WERI-Rb-1 (cell line): Measurements from ENCODE around the gene ADAD2.
A peak's percentile ranks its signal among the peaks of the same experiment; 100 is the strongest.

Experiments used
- DNase-seq: peaks from one replicate; pipeline ENCODE4 v3.0.0-alpha.2; 2020
- H3K27ac ChIP-seq: fragments of 250-450 bp; sonication (Bioruptor Pico); 2 replicates; pipeline ENCODE4 v1.5.1; 2020; ENCODE audit warnings: mild to moderate bottlenecking, moderate library complexity
- H3K27me3 ChIP-seq: fragments of 250-450 bp; sonication (Bioruptor Pico); 2 replicates; pipeline ENCODE4 v1.5.1; 2021; ENCODE audit warnings: mild to moderate bottlenecking, low read depth, moderate library complexity; ENCODE audit not compliant: insufficient read depth, severe bottlenecking
- H3K36me3 ChIP-seq: fragments of 250-450 bp; sonication (Bioruptor Pico); 2 replicates; pipeline ENCODE4 v1.5.1; 2020; ENCODE audit warnings: mild to moderate bottlenecking, moderate library complexity
- H3K4me3 ChIP-seq: 2 replicates; pipeline ENCODE4 v1.5.1; 2011; ENCODE audit warnings: low read depth, mild to moderate bottlenecking, control low read depth, low read length
- H3K9me3 ChIP-seq: fragments of 250-450 bp; sonication (Bioruptor Pico); 2 replicates; pipeline ENCODE4 v1.5.1; 2021; ENCODE audit warnings: mild to moderate bottlenecking, moderate library complexity; ENCODE audit not compliant: severe bottlenecking
- CTCF ChIP-seq: IDR thresholded peaks from 2 replicates; pipeline ENCODE4 v1.5.1; 2011; ENCODE audit warnings: low read depth, mild to moderate bottlenecking, control low read depth, inconsistent platforms, low read length

ADAD2 gene

GRCh38 chr16:84228256-84228838 is 37.4 kb downstream of the ADAD2 start:
- TF ChIP-seq CTCF, result no peak
- H3K9me3 ChIP-seq, result no peaks in the 10 kb centered on the region
- no peak overlapping the region for H3K27ac ChIP-seq
- no peak overlapping the region for H3K4me3 ChIP-seq
- H3K27me3 ChIP-seq, result no peaks in the 10 kb centered on the region
- H3K36me3 ChIP-seq, result peaks cover 3% of the 10 kb centered on the region; the same call in 1 of the 2 replicates
- no peak for DNase-seq

GRCh38 chr16:84229471-84229870 is 38.5 kb downstream of the ADAD2 start:
- Histone ChIP-seq H3K27me3 (no peaks in the 10 kb centered on the region), H3K36me3 (peaks cover 3% of the 10 kb centered on the region; the same call in 1 of the 2 replicates), H3K4me3 (no peak overlapping the region), H3K9me3 (no peaks in the 10 kb centered on the region), H3K27ac (no peak overlapping the region)
- no peak for DNase-seq
- TF ChIP-seq CTCF, result no peak

- TF ChIP-seq CTCF, result no peak
- Histone ChIP-seq H3K9me3 (no peaks in the 10 kb centered on the region), H3K27ac (no peak overlapping the region), H3K36me3 (peaks cover 7% of the 10 kb centered on the region; the same call in 1 of the 2 replicates), H3K4me3 (no peak overlapping the region), H3K27me3 (no peaks in the 10 kb centered on the region)
- DNase-seq, result no peak
Observed at GRCh38 chr16:84232060-84232459, 41.1 kb downstream of the ADAD2 start.

- no peak for TF ChIP-seq CTCF
- Histone ChIP-seq H3K27me3 (no peaks in the 10 kb centered on the region), H3K4me3 (no peak overlapping the region), H3K36me3 (peaks cover 7% of the 10 kb centered on the region; the same call in 1 of the 2 replicates), H3K9me3 (no peaks in the 10 kb centered on the region), H3K27ac (no peak overlapping the region)
- DNase-seq, result no peak
Observed at GRCh38 chr16:84232969-84233368, 42.0 kb downstream of the ADAD2 start.

GRCh38 chr16:84233748-84234147 is 42.8 kb downstream of the ADAD2 start:
- H3K9me3 ChIP-seq, result no peaks in the 10 kb centered on the region
- DNase-seq, result no peak
- peaks cover 7% of the 10 kb centered on the region; the same call in 1 of the 2 replicates for H3K36me3 ChIP-seq
- 0 out of 2 replicates have a peak overlapping the region, but pooled peaks have one; percentile 84 for H3K27ac ChIP-seq
- TF ChIP-seq CTCF, result no peak
- H3K4me3 ChIP-seq, result no peak overlapping the region
- H3K27me3 ChIP-seq, result no peaks in the 10 kb centered on the region
